A549 treated with CpdA at 1 μM for 4 hours (cell line): ENCODE measurements around the gene TM7SF2. TPM values are rescaled to one million over a fixed set of nuclear protein-coding genes. Genes with fewer than 3 reads are reported as not detected.

Experiments
- total RNA-seq: library from RNA; stranded (reverse); fragments of 200-300 nt; extraction: Qiagen RNA extraction; gene quantifications from 5 replicates; pipeline ENCODE4 v1.2.3, GENCODE V29; 2022; ENCODE audit warnings: low read depth

TM7SF2 gene
- total RNA-seq = 5.1 to 8.8 TPM (median 5.8 TPM) in 5 replicates

DNA sequence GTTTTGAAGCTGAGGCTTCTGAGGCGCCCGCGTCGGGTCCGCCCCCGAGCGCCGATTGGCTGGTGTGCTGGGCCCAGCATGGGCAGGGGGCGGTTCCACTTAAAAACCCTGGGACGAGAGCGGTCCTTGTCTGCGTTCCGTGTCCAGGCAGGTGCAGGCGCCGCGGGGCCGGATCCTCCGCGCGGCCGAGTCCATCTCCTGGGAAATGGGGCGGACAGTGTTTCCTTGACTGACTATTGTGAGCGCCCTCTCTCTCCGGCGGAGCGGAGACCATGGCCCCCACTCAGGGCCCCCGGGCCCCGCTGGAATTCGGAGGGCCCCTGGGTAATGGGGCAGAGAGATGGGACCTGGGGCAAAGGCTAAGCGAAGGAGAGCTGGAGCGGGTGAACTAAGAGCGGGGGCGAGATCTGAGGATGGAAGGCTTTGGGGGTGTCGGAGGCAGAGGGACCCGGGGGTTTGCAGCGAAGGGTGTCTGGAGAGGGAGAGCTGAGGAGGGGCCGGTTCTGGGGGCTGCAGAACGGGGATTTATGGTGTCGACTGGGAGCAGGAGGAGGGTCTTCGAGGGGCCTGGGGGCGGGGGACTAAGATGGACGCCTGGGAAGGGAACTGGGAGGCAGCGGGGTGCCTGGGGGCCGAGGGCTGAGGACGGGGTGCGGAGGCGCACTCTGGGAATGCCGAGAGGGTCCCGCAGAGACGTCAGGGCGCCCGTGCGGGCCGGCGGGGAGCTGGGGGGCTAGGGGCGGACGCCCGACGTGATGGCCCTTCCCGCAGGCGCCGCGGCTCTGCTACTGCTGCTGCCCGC, at the start of gene TM7SF2:
Gene TM7SF2 (plus strand): TSS at position 129 of the 802 bp plus-strand sequence. CDS start 144 bp downstream, at position 273.

DNA sequence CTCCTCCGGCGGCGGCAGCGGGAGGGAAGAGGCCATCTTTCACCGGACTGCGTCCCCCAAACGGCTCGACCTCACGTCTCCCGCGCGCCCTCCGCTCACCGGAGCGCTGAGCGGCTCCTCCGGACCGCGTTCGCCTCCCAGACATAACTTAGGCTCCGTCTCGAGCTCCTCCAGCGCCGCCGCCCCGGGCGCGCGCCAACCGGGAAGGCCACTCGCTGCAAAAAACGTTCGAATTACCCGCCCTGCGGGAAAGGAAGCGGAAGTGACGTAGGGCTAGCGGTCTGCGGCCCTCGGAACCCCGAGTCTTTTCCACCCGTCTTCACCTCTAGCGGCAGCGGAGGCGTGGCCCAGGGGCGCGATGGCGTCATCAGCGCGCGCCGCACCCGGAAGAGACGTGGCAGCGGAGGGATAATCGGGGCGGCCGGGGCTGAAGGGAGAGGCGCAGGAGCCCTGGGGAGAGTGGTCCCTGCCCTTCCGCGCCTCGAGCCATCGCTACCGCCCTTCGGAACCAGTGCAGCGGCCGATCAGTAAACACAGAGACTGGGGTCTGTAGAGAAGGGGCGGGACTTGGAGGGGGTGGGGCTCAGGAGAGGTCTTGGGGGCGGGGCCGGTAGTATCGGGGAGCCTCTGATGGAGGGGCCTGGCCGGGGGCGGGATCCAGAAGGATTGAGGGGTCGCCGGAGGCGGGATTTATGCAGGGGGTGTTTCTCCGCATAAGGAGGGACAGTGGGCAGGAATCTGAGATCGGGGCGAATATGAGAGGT, 27.7 kb upstream of the TM7SF2 start, which contains the start of the genes CDCA5 and ZFPL1:
Gene CDCA5 (minus strand): TSS at position 207 of the 764 bp plus-strand sequence. CDS start 62 bp downstream, at position 145.
Gene ZFPL1 (plus strand): TSS at position 389 of the 764 bp plus-strand sequence. CDS start 477 bp downstream, outside the sequence.

DNA sequence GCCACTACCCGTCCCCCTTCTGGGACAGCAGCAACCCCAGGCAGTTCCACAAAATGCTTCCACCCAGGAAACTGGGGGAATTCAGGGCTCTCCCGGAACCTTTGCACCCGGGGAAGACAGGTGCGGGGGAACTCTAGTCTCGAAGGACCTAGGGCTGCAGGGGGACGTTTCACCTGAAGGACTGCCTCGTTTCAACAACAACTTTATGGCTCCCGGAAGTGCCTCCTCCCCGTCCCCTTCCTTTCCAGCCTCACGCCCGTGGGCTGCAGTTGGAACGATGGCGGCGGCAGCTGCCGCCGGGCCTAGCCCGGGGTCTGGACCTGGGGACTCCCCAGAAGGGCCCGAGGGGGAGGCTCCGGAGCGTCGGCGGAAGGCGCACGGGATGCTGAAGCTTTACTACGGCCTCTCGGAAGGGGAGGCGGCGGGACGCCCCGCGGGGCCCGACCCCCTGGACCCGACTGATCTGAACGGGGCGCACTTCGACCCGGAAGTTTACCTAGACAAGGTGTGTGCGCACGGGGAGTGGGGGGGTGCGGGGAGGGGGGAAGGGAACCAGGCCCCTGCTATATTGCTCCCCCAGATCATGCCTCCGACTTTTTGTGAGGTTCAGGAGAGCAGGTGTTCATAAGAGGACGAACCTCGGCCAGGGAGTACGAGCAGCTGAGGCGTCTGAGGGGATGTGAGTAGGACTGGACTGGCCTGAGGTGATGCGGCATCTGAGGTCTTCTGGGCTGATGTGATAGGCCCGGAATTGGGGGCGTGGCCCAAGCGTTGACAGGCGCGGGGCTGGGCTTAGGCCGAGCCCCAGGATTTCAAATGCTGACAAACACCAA, 15.5 kb upstream of the TM7SF2 start, which contains the start of gene VPS51:
Gene VPS51 (plus strand): TSS at position 241 of the 833 bp plus-strand sequence. CDS start 37 bp downstream, at position 278.

DNA sequence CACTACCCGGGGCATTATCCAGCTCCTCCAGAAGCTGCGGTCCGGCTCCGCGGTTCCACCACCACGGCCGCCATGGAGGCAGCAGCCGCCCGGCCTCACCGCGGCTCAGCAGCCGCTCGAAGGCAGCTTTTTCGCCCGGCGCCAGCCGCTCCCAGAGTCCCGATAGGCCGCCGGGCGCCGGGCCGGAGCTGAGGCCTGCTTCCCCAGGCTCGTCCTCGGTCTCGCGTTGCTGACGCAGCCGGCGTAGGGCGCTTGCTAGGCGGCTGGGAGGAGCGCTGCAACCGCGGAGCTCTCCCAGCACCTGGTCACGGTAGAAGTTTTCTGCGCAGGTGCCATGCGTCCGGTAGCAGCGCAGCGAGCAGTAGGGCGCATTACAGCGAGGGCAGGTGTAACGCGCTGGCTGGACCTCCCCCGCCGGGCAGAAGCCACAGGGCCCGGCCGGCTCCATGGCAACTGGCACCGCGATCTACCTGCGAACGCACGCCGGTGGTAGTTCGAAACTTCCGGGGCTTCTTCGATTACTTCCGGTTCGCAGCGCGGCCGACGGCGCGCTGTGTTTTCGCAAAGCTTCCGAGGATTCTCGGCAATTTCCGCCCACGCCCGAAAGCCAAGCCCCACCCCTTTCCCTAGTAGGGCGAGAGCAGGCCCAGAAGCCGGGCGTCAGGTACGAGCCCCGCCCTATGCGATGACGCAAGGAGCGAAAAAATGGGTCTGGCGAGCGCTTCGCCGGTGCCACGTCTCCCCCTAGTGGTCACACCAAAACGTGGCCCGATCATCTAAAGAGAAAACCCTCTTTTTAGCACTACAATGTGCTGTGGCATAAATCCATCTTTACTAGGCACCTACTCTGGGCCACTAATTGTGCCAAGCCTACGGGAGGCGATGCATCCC, 5.8 kb downstream of the TM7SF2 start, which contains the start of gene ZNHIT2:
Gene ZNHIT2 (minus strand): TSS at position 496 of the 891 bp plus-strand sequence. CDS start 48 bp downstream, at position 448.

DNA sequence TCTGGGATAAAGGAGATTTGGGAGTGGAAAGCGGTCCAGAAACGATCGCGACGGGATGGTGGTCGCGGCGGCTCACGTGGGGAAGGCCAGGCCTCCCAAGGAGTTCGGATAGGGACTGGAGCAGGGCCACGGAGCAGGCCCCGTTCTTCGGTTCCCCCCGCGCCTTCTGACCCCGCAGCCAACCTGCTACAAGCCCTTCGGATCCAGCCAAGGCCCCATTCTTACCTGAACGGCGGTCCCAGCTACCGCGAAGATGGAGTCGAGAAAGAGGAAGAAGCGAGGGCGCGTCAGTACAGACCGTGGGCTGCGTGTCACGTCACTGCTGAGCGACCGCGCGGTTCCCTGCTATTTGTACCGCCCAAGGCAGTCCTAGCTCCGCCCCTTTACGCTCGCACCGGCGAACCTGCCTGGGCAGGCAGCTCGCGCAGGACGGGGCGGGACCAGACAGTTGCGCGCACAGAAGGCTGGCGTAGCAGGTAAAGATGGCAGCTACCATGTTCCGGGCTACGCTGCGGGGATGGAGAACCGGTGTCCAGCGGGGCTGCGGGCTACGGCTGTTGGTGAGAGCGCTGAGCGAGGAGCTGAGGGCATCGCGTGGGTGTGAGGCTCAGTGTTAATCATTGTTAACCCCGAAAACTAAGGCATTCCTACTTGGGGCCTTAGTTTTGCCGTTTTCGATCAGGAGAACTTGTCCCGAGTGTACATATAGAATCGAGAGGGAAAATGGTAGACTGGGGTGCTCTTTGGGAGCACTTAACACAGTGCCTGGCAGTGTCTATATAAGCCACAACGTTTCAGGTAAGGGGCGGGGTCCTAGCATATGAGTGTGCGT, 10.4 kb downstream of the TM7SF2 start, which contains the start of the genes FAU and MRPL49:
Gene FAU (minus strand): TSS at position 270 of the 832 bp plus-strand sequence. CDS start 321 bp downstream, outside the sequence.
Gene MRPL49 (plus strand): TSS at position 457 of the 832 bp plus-strand sequence. CDS start 26 bp downstream, at position 483.

DNA sequence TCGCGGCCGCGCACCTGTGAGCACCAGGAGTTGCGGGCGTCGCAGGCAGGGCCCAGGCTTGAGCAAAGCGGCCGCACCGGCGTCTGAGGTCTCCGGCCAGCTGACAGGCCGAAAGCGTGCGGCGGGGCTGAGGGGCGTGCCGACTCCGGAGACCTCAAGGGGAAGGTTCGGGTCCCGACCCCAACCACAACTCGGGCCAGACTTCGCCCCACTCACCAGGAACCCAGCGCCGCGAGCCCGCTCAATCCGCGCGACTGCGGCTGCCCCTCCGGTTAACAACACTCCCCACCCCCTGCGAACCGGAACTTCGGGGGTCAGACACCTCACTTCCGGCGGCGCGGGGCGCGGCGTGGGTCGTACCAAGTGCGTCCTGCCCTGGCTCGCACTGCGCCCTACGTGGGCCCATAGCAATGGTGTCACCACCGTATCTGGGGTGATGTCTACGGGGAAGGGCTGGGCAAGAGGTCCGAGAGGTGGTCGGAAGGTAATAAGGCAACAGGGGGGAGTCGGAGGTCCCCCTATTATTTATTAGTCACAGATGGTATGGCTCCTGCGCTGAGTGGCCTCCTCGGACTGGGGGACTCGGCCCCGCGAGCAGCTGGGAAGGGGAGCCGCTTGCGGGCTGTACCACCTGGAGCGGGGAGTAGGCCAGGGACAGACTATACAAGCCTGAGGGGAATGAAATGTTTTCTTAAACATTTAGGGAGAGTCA, 22.7 kb downstream of the TM7SF2 start, which contains the start of gene SYVN1:
Gene SYVN1 (minus strand): TSS at position 280 of the 712 bp plus-strand sequence. CDS start 918 bp downstream, outside the sequence.

Other genes with a start within 250 kb of the TM7SF2 start
- gene EHD1, start 233.3 kb upstream of the TM7SF2 start, total RNA-seq = 108 to 167 TPM (median 145 TPM) in 5 replicates
- 16.1 to 24.5 TPM (median 22.2 TPM) in 5 replicates for gene ATG2A, start 194.7 kb upstream of the TM7SF2 start, total RNA-seq
- gene PPP2R5B, start 187.2 kb upstream of the TM7SF2 start, total RNA-seq = 5.4 to 8.6 TPM (median 6.1 TPM) in 5 replicates
- not detected in 5 replicates for gene GPHA2, start 176.0 kb upstream of the TM7SF2 start, total RNA-seq
- 0.10 TPM in 1 of 5 replicates, not detected in the others for gene MAJIN, start 139.8 kb upstream of the TM7SF2 start, total RNA-seq
- 0.71 to 1.3 TPM (median 1.1 TPM) in 5 replicates for gene BATF2, start 114.9 kb upstream of the TM7SF2 start, total RNA-seq
- 158 to 190 TPM (median 185 TPM) in 5 replicates for gene ARL2, start 97.7 kb upstream of the TM7SF2 start, total RNA-seq
- 22.8 to 24.5 TPM (median 23.7 TPM) in 5 replicates for gene SNX15, start 84.4 kb upstream of the TM7SF2 start, total RNA-seq
- gene SAC3D1, start 70.7 kb upstream of the TM7SF2 start, total RNA-seq = 32.2 to 54.3 TPM (median 50.2 TPM) in 5 replicates
- gene NAALADL1, start 53.3 kb upstream of the TM7SF2 start, total RNA-seq = not detected in 5 replicates
- gene CDCA5, start 27.8 kb upstream of the TM7SF2 start, total RNA-seq = 58.8 to 74.6 TPM (median 69.2 TPM) in 5 replicates
- 32.3 to 37.2 TPM (median 34.7 TPM) in 5 replicates for gene ZFPL1, start 27.6 kb upstream of the TM7SF2 start, total RNA-seq
- gene VPS51, start 15.7 kb upstream of the TM7SF2 start, total RNA-seq = 51.4 to 60.4 TPM (median 53.3 TPM) in 5 replicates
- gene ZNHIT2, start 5.8 kb downstream of the TM7SF2 start, total RNA-seq = 12.8 to 23.1 TPM (median 21.6 TPM) in 5 replicates
- 851 to 1,044 TPM (median 965 TPM) in 5 replicates for gene FAU, start 10.3 kb downstream of the TM7SF2 start, total RNA-seq
- gene MRPL49, start 10.4 kb downstream of the TM7SF2 start, total RNA-seq = 74.0 to 86.9 TPM (median 79.8 TPM) in 5 replicates
- 34.7 to 49.8 TPM (median 46.9 TPM) in 5 replicates for gene SYVN1, start 22.6 kb downstream of the TM7SF2 start, total RNA-seq
- gene SPDYC, start 58.4 kb downstream of the TM7SF2 start, total RNA-seq = not detected in 5 replicates
- 97.3 to 113 TPM (median 101 TPM) in 5 replicates for gene CAPN1, start 70.1 kb downstream of the TM7SF2 start, total RNA-seq
- gene POLA2, start 150.1 kb downstream of the TM7SF2 start, total RNA-seq = 13.5 to 16.6 TPM (median 15.0 TPM) in 5 replicates
- gene CDC42EP2, start 203.0 kb downstream of the TM7SF2 start, total RNA-seq = 13.5 to 17.6 TPM (median 14.3 TPM) in 5 replicates
- 38.8 to 43.9 TPM (median 41.9 TPM) in 5 replicates for gene DPF2, start 222.0 kb downstream of the TM7SF2 start, total RNA-seq
- gene TIGD3, start 242.9 kb downstream of the TM7SF2 start, total RNA-seq = 0.72 to 1.1 TPM (median 0.91 TPM) in 5 replicates